Stimulated activated naive CD8-positive, alpha-beta T cell treated with anti-CD3 and anti-CD28 coated beads, Interleukin-15, Interleukin-2, amounts not matched to agents 100 ng/mL and 50 ng/mL, for 24 hours (primary cell): ENCODE results near the gene BANF1.

ENCODE experiments used
- H3K27ac Mint-ChIP-seq: one replicate; pipeline ENCODE4 v1.8.0; 2021; ENCODE audit warnings: mild to moderate bottlenecking, mixed read lengths
- H3K27me3 Mint-ChIP-seq: one replicate; pipeline ENCODE4 v1.8.0; 2021; ENCODE audit warnings: mixed read lengths
- H3K36me3 Mint-ChIP-seq: one replicate; pipeline ENCODE4 v1.8.0; 2021; ENCODE audit warnings: low read depth, mixed read lengths
- H3K4me1 Mint-ChIP-seq: one replicate; pipeline ENCODE4 v1.8.0; 2021; ENCODE audit warnings: low read depth, mixed read lengths
- H3K4me3 Mint-ChIP-seq: one replicate; pipeline ENCODE4 v1.8.0; 2021; ENCODE audit warnings: mild to moderate bottlenecking, mixed read lengths
- H3K9me3 Mint-ChIP-seq: one replicate; pipeline ENCODE4 v1.8.0; 2021; ENCODE audit warnings: mixed read lengths

Gene BANF1

GRCh38 chr11:66001942-66002647 is at the start of gene BANF1, which contains the start of gene EIF1AD:
Gene BANF1 (plus strand): TSS chr11:66002503. CDS start chr11:66003251, 748 bp downstream.
Gene EIF1AD (minus strand): TSS chr11:66002157. CDS start chr11:66000389, 1,768 bp downstream.
- Mint-ChIP-seq H3K4me1 (peaks cover 46% of the 10 kb centered on the region), H3K4me3 (peak within 1 kb of the TSS; percentile 100), H3K36me3 (peaks cover 70% of the 10 kb centered on the region), H3K9me3 (no peaks in the 10 kb centered on the region), H3K27ac (peak within 1 kb of the TSS; percentile 99), H3K27me3 (no peaks in the 10 kb centered on the region)

GRCh38 chr11:65953471-65953870 is 48.8 kb upstream of the BANF1 start:
- H3K4me1 Mint-ChIP-seq = peaks cover 16% of the 10 kb centered on the region
- no peaks in the 10 kb centered on the region for H3K9me3 Mint-ChIP-seq
- H3K27me3 Mint-ChIP-seq = no peaks in the 10 kb centered on the region
- H3K36me3 Mint-ChIP-seq = no peaks in the 10 kb centered on the region
- no peak overlapping the region for H3K4me3 Mint-ChIP-seq
- H3K27ac Mint-ChIP-seq = no peak overlapping the region

- Mint-ChIP-seq H3K27ac (no peak overlapping the region), H3K4me3 (no peak overlapping the region), H3K9me3 (no peaks in the 10 kb centered on the region), H3K36me3 (no peaks in the 10 kb centered on the region), H3K4me1 (peaks cover 16% of the 10 kb centered on the region), H3K27me3 (no peaks in the 10 kb centered on the region)
Measured at GRCh38 chr11:65954771-65955170, 47.5 kb upstream of the BANF1 start.

GRCh38 chr11:65958291-65958690 is 44.0 kb upstream of the BANF1 start:
- Mint-ChIP-seq H3K4me1 (peaks cover 42% of the 10 kb centered on the region), H3K9me3 (no peaks in the 10 kb centered on the region), H3K36me3 (peaks cover 11% of the 10 kb centered on the region), H3K27ac (no peak overlapping the region), H3K4me3 (no peak overlapping the region), H3K27me3 (no peaks in the 10 kb centered on the region)

GRCh38 chr11:65958774-65959420 is 43.4 kb upstream of the BANF1 start:
- peaks cover 48% of the 10 kb centered on the region for H3K4me1 Mint-ChIP-seq
- no peaks in the 10 kb centered on the region for H3K9me3 Mint-ChIP-seq
- no peak overlapping the region for H3K4me3 Mint-ChIP-seq
- peaks cover 12% of the 10 kb centered on the region for H3K36me3 Mint-ChIP-seq
- H3K27ac Mint-ChIP-seq = no peak overlapping the region
- H3K27me3 Mint-ChIP-seq = no peaks in the 10 kb centered on the region

- Mint-ChIP-seq H3K27me3 (no peaks in the 10 kb centered on the region), H3K4me3 (peak overlapping the region; percentile 92), H3K27ac (peak overlapping the region; percentile 98), H3K36me3 (peaks cover 18% of the 10 kb centered on the region), H3K4me1 (peaks cover 52% of the 10 kb centered on the region), H3K9me3 (no peaks in the 10 kb centered on the region)
Measured at GRCh38 chr11:65960824-65961266, 41.5 kb upstream of the BANF1 start.

GRCh38 chr11:65961267-65962140 is 40.8 kb upstream of the BANF1 start, which contains the start of gene SART1:
Gene SART1 (plus strand): TSS chr11:65961734. CDS start chr11:65961781, 47 bp downstream.
- H3K36me3 Mint-ChIP-seq = peaks cover 25% of the 10 kb centered on the region
- H3K4me1 Mint-ChIP-seq = peaks cover 50% of the 10 kb centered on the region
- H3K4me3 Mint-ChIP-seq = peak within 1 kb of the TSS; percentile 92
- H3K27me3 Mint-ChIP-seq = no peaks in the 10 kb centered on the region
- H3K27ac Mint-ChIP-seq = peak within 1 kb of the TSS; percentile 98
- no peaks in the 10 kb centered on the region for H3K9me3 Mint-ChIP-seq

GRCh38 chr11:65962141-65962564 is 40.1 kb upstream of the BANF1 start:
- Mint-ChIP-seq H3K4me1 (peaks cover 43% of the 10 kb centered on the region), H3K27me3 (no peaks in the 10 kb centered on the region), H3K27ac (peak overlapping the region; percentile 78), H3K4me3 (peak overlapping the region; percentile 92), H3K36me3 (peaks cover 26% of the 10 kb centered on the region), H3K9me3 (no peaks in the 10 kb centered on the region)

- Mint-ChIP-seq H3K27ac (no peak overlapping the region), H3K9me3 (no peaks in the 10 kb centered on the region), H3K4me1 (peaks cover 36% of the 10 kb centered on the region), H3K36me3 (peaks cover 41% of the 10 kb centered on the region), H3K27me3 (no peaks in the 10 kb centered on the region), H3K4me3 (no peak overlapping the region)
Measured at GRCh38 chr11:65964906-65965305, 37.4 kb upstream of the BANF1 start.

- H3K9me3 Mint-ChIP-seq = no peaks in the 10 kb centered on the region
- peaks cover 30% of the 10 kb centered on the region for H3K4me1 Mint-ChIP-seq
- H3K27me3 Mint-ChIP-seq = no peaks in the 10 kb centered on the region
- H3K36me3 Mint-ChIP-seq = peaks cover 48% of the 10 kb centered on the region
- no peak overlapping the region for H3K4me3 Mint-ChIP-seq
- no peak overlapping the region for H3K27ac Mint-ChIP-seq
Measured at GRCh38 chr11:65965986-65966762, 36.1 kb upstream of the BANF1 start.

- peaks cover 54% of the 10 kb centered on the region for H3K36me3 Mint-ChIP-seq
Measured at GRCh38 chr11:65967329-65967934, 34.9 kb upstream of the BANF1 start.

GRCh38 chr11:65968600-65969482 is 33.5 kb upstream of the BANF1 start:
- H3K27ac Mint-ChIP-seq = no peak overlapping the region
- H3K9me3 Mint-ChIP-seq = no peaks in the 10 kb centered on the region
- no peaks in the 10 kb centered on the region for H3K27me3 Mint-ChIP-seq
- no peak overlapping the region for H3K4me3 Mint-ChIP-seq
- H3K4me1 Mint-ChIP-seq = peaks cover 8% of the 10 kb centered on the region
- peaks cover 55% of the 10 kb centered on the region for H3K36me3 Mint-ChIP-seq

More at GRCh38 chr11:65967329-65967934, 34.9 kb upstream of the BANF1 start:
- Mint-ChIP-seq H3K4me3 (no peak overlapping the region), H3K27me3 (no peaks in the 10 kb centered on the region), H3K9me3 (no peaks in the 10 kb centered on the region), H3K27ac (no peak overlapping the region), H3K4me1 (peaks cover 23% of the 10 kb centered on the region)

- peaks cover 3% of the 10 kb centered on the region for H3K4me1 Mint-ChIP-seq
- no peaks in the 10 kb centered on the region for H3K27me3 Mint-ChIP-seq
- H3K36me3 Mint-ChIP-seq = peaks cover 56% of the 10 kb centered on the region
- no peaks in the 10 kb centered on the region for H3K9me3 Mint-ChIP-seq
- H3K27ac Mint-ChIP-seq = no peak overlapping the region
- no peak overlapping the region for H3K4me3 Mint-ChIP-seq
Measured at GRCh38 chr11:65972116-65972515, 30.2 kb upstream of the BANF1 start.
